SK-N-MC (cell line): Measurements from ENCODE around the gene ATP6V0A1.

Experiments used
- DNase-seq: peaks from one replicate; pipeline ENCODE4 v3.0.0-alpha.2; 2011; ENCODE audit warnings: low read depth, low spot score
- H3K27ac ChIP-seq: fragments of 200-600 bp; sonication (generic); 2 replicates; pipeline ENCODE4 v1.5.1; 2016; ENCODE audit warnings: mixed run types
- H3K36me3 ChIP-seq: fragments of 200-600 bp; sonication (generic); 2 replicates; pipeline ENCODE4 v1.6.1; 2017; ENCODE audit warnings: antibody characterized with exemption, low read length, mixed read lengths; ENCODE audit not compliant: insufficient read depth
- H3K4me3 ChIP-seq: fragments of 200-600 bp; sonication (generic); 2 replicates; pipeline ENCODE4 v1.5.1; 2016
- H3K9ac ChIP-seq: fragments of 200-600 bp; sonication (generic); 2 replicates; pipeline ENCODE4 v1.8.0; 2017; ENCODE audit warnings: mixed run types, mixed read lengths; ENCODE audit not compliant: insufficient read length
- H3K9me3 ChIP-seq: fragments of 200-600 bp; sonication (generic); 2 replicates; pipeline ENCODE4 v1.6.1; 2017; ENCODE audit warnings: low read depth, mild to moderate bottlenecking, antibody characterized with exemption, low read length, moderate library complexity, mixed read lengths
- EZH2 ChIP-seq: fragments of 200-600 bp; sonication (generic); IDR thresholded peaks from one replicate; pipeline ENCODE4 v1.6.1; 2017; ENCODE audit warnings: antibody characterized with exemption
- FOXP2 ChIP-seq: optimal IDR thresholded peaks from 2 replicates; pipeline ENCODE3; 2011; ENCODE audit warnings: mild to moderate bottlenecking, moderate library complexity; ENCODE audit not compliant: insufficient read depth; ENCODE audit errors: extremely low read length, control extremely low read depth
- POLR2AphosphoS5 ChIP-seq: IDR thresholded peaks from 2 replicates; pipeline ENCODE4 v1.6.1; 2012; ENCODE audit warnings: mild to moderate bottlenecking, low read depth, low read length, borderline replicate concordance

ATP6V0A1 gene

GRCh38 chr17:42527932-42528331, 69.3 kb downstream of the ATP6V0A1 start:
- Histone ChIP-seq H3K36me3 (no peaks in the 10 kb centered on the region), H3K9me3 (no peaks in the 10 kb centered on the region), H3K4me3 (no peak overlapping the region), H3K9ac (no peak overlapping the region), H3K27ac (no peak overlapping the region)
- no peak for DNase-seq
- TF ChIP-seq FOXP2 (no peak), EZH2 (no peak), POLR2AphosphoS5 (no peak)

GRCh38 chr17:42529061-42529460, 70.4 kb downstream of the ATP6V0A1 start:
- Histone ChIP-seq H3K9ac (no peak overlapping the region), H3K27ac (no peak overlapping the region), H3K4me3 (no peak overlapping the region), H3K9me3 (no peaks in the 10 kb centered on the region), H3K36me3 (no peaks in the 10 kb centered on the region)
- DNase-seq, result no peak
- no peak for TF ChIP-seq EZH2
- TF ChIP-seq POLR2AphosphoS5, result no peak
- no peak for TF ChIP-seq FOXP2

GRCh38 chr17:42530952-42531454, 72.3 kb downstream of the ATP6V0A1 start:
- Histone ChIP-seq H3K9ac (no peak overlapping the region), H3K9me3 (no peaks in the 10 kb centered on the region), H3K4me3 (no peak overlapping the region), H3K27ac (no peak overlapping the region), H3K36me3 (no peaks in the 10 kb centered on the region)
- TF ChIP-seq EZH2 (no peak), FOXP2 (no peak), POLR2AphosphoS5 (no peak)
- DNase-seq, result no peak

GRCh38 chr17:42531455-42532354, 73.0 kb downstream of the ATP6V0A1 start:
- Histone ChIP-seq H3K27ac (no peak overlapping the region), H3K4me3 (peak overlapping the region; percentile 74), H3K9me3 (no peaks in the 10 kb centered on the region), H3K9ac (no peak overlapping the region), H3K36me3 (no peaks in the 10 kb centered on the region)
- TF ChIP-seq POLR2AphosphoS5 (no peak), FOXP2 (no peak), EZH2 (no peak)
- no peak for DNase-seq

GRCh38 chr17:42535155-42536047, 76.7 kb downstream of the ATP6V0A1 start:
- Histone ChIP-seq H3K9ac (no peak overlapping the region), H3K27ac (peak overlapping the region; percentile 27), H3K36me3 (0 out of 2 replicates have a peak, but pooled peaks cover 3% of the 10 kb centered on the region), H3K4me3 (peak overlapping the region; percentile 79), H3K9me3 (no peaks in the 10 kb centered on the region)
- TF ChIP-seq FOXP2, result no peak
- DNase-seq, result no peak

DNA sequence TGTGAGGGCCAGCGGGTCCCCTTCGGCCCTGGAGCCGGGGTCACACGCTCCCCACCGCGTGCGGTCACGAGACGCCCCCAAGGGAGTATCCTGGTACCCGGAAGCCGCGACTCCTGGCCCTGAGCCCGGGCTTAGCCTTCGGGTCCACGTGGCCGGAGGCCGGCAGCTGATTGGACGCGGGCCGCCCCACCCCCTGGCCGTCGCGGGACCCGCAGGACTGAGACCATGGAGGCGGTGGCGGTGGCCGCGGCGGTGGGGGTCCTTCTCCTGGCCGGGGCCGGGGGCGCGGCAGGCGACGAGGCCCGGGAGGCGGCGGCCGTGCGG, 77.3 kb downstream of the ATP6V0A1 start, which contains the start of gene NAGLU:
NAGLU (plus strand) TSS at position 194 of the 324 bp plus-strand sequence; CDS start at position 226, 32 bp downstream.
- TF ChIP-seq POLR2AphosphoS5, result peak; percentile 60
- TF ChIP-seq EZH2, result no peak
- no peak for DNase-seq
- Histone ChIP-seq H3K9ac (peak within 1 kb of the TSS; percentile 55), H3K4me3 (peak within 1 kb of the TSS; percentile 79), H3K36me3 (0 out of 2 replicates have a peak, but pooled peaks cover 3% of the 10 kb centered on the region), H3K27ac (peak within 1 kb of the TSS; percentile 27), H3K9me3 (no peaks in the 10 kb centered on the region)

DNA sequence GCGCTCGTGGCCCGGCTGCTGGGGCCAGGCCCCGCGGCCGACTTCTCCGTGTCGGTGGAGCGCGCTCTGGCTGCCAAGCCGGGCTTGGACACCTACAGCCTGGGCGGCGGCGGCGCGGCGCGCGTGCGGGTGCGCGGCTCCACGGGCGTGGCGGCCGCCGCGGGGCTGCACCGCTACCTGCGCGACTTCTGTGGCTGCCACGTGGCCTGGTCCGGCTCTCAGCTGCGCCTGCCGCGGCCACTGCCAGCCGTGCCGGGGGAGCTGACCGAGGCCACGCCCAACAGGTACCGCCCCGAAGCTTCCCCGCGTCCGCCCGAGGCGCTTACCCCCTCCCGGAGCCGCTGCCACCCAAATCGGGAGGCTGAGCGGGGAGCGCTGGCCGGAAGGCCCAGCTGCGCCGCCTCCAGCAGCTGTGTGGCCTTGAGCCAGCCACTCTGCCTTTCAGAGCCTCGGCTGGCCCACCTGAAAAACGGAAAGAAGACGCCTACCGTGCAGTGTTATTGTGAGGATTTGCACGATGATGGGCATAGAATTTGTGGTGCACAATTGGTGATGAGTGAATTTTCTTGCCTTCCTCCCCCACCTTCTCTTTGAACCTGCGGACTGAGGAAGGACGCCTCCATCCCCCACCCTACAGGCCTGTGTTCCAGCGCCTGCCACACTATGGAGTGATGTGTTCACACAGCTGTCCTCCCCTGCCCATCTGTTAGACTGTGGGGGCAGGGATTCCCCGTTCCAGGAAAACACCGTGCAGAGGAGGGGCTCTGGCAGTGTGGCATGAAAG, 77.9 kb downstream of the ATP6V0A1 start:
- Histone ChIP-seq H3K4me3 (peak overlapping the region; percentile 79), H3K27ac (no peak overlapping the region), H3K9me3 (no peaks in the 10 kb centered on the region), H3K9ac (peak overlapping the region; percentile 55), H3K36me3 (0 out of 2 replicates have a peak, but pooled peaks cover 3% of the 10 kb centered on the region)
- DNase-seq, result no peak
- TF ChIP-seq POLR2AphosphoS5 (0 out of 2 replicates have a peak, but pooled peaks have one; percentile 14), FOXP2 (no peak)
